SK-N-SH (cell line): ENCODE results near the gene CDK6. TPM values are rescaled to one million over a fixed set of nuclear protein-coding genes. Genes with fewer than 3 reads are reported as not detected.

Experiments
- EP300 ChIP-seq, 2 experiments: IDR thresholded peaks; 2 replicates each; pipeline versions ENCODE4 v1.4.0 to v1.6.1; 2012; ENCODE audit warnings: borderline replicate concordance in 1 of 2, low read depth in 1 of 2, low read length in 1 of 2
- FOXJ3 ChIP-seq: sonication (generic); formaldehyde crosslinking; IDR thresholded peaks from 2 replicates; pipeline ENCODE4 v1.5.1; 2020; ENCODE audit warnings: mild to moderate bottlenecking, missing genetic modification reagents
- GABPA ChIP-seq: IDR thresholded peaks from 2 replicates; pipeline ENCODE4 v1.4.0; 2012; ENCODE audit warnings: low read depth, mild to moderate bottlenecking
- MEF2A ChIP-seq: IDR thresholded peaks from 2 replicates; pipeline ENCODE4 v1.4.0; 2012; ENCODE audit warnings: low read depth, borderline replicate concordance
- NFIC ChIP-seq: IDR thresholded peaks from 2 replicates; pipeline ENCODE4 v1.4.0; 2012; ENCODE audit warnings: borderline replicate concordance
- NRF1 ChIP-seq: IDR thresholded peaks from 2 replicates; pipeline ENCODE4 v1.6.1; 2012; ENCODE audit warnings: low read depth, mild to moderate bottlenecking, low read length
- POLR2AphosphoS5 ChIP-seq: IDR thresholded peaks from 2 replicates; pipeline ENCODE4 v1.6.1; 2012; ENCODE audit warnings: low read depth, low read length
- RAD21 ChIP-seq: IDR thresholded peaks from 2 replicates; pipeline ENCODE4 v1.6.1; 2012; ENCODE audit warnings: mild to moderate bottlenecking, low read length
- RCOR1 ChIP-seq: fragments of 150-350 bp; IDR thresholded peaks from 2 replicates; pipeline ENCODE4 v1.6.1; 2017; ENCODE audit warnings: antibody characterized with exemption, low read length
- RFX5 ChIP-seq: IDR thresholded peaks from 2 replicates; pipeline ENCODE4 v1.6.1; 2012; ENCODE audit warnings: mild to moderate bottlenecking, improper control_type of control experiment, low read length
- RXRA ChIP-seq: IDR thresholded peaks from 2 replicates; pipeline ENCODE4 v1.4.0; 2012; ENCODE audit warnings: low read depth, mild to moderate bottlenecking, borderline replicate concordance
- SIN3A ChIP-seq: IDR thresholded peaks from 2 replicates; pipeline ENCODE4 v1.6.1; 2012; ENCODE audit warnings: low read depth, mild to moderate bottlenecking, low read length, moderate library complexity, borderline replicate concordance
- SMC3 ChIP-seq: IDR thresholded peaks from 2 replicates; pipeline ENCODE4 v1.6.1; 2012; ENCODE audit warnings: low read depth, low read length, improper control_type of control experiment
- TAF1 ChIP-seq: IDR thresholded peaks from 2 replicates; pipeline ENCODE4 v1.6.1; 2012; ENCODE audit warnings: low read depth, mild to moderate bottlenecking, low read length, moderate library complexity, borderline replicate concordance
- TCF12 ChIP-seq: IDR thresholded peaks from 2 replicates; pipeline ENCODE4 v1.4.0; 2012
- TEAD4 ChIP-seq: IDR thresholded peaks from 2 replicates; pipeline ENCODE4 v1.4.0; 2012; ENCODE audit warnings: mild to moderate bottlenecking, borderline replicate concordance; ENCODE audit not compliant: insufficient read depth
- YY1 ChIP-seq: IDR thresholded peaks from 2 replicates; pipeline ENCODE4 v1.4.0; 2012; ENCODE audit warnings: low read depth, mild to moderate bottlenecking
- polyA plus RNA-seq, 3 experiments: library from polyadenylated mRNA; depleted of rRNA; stranded (reverse); fragments of >200 nt; gene quantifications; 2 replicates each; pipeline ENCODE4 v1.2.3, GENCODE V29; 2012
- TF ChIP-seq, protein P1 (sequence below): IDR thresholded peaks from 2 replicates; pipeline ENCODE4 v1.4.0; 2012; ENCODE audit warnings: low read depth, borderline replicate concordance
- TF ChIP-seq, protein P2 (sequence below): fragments of 150-350 bp; IDR thresholded peaks from 2 replicates; pipeline ENCODE4 v1.6.1; 2017; ENCODE audit warnings: antibody characterized with exemption, low read length, low read depth, borderline replicate concordance
- TF ChIP-seq, protein P3 (sequence below): IDR thresholded peaks from 2 replicates; pipeline ENCODE4 v1.6.1; 2012; ENCODE audit warnings: mild to moderate bottlenecking, low read depth, low read length, moderate library complexity
- TF ChIP-seq, protein P4 (sequence below): IDR thresholded peaks from 2 replicates; pipeline ENCODE4 v1.4.0; 2012; ENCODE audit warnings: low read depth

Gene CDK6
- polyA plus RNA-seq, 1 of the 3 experiments (the other 2 are of a cell fraction) = 30.3 TPM

DNA sequence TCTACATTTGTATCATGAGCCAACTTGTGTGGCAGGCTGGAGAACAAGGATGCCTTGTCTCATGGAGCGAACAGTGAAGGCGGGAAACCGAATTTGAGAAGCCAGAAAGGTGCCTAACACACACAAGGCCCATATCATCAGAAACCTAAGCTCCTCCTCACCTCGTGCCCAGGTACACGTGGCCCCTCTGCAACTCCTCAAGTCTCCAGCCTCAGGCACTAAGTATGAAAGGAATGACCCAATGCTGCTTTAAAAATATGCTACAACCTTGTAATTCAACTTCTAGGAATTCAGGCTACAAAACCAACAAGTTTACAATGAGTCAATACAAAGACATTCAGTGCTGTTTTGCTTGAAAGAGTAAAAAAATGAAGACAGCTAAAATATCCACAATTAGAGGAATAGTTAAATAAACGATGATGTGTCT lies 95.7 kb downstream of the CDK6 start (continued):
- TF ChIP-seq RXRA (peak; percentile 75; the same call in 1 of the 2 replicates), YY1 (no peak), MEF2A (peak; percentile 76; the same call in 1 of the 2 replicates), SMC3 (no peak), POLR2AphosphoS5 (peak; percentile 82; the same call in 1 of the 2 replicates), EP300 (IDR thresholded peaks at IDR 0.05; ENCODE audit: borderline replicate concordance in 1 of 2, low read depth in 1 of 2, low read length in 1 of 2) (peak; percentile 25 to 87; a peak in 1 of 4 replicates), GABPA (no peak), NRF1 (no peak), TEAD4 (peak; percentile 96), SIN3A (peak; percentile 57; the same call in 1 of the 2 replicates), FOXJ3 (CRISPR knock-in tag) (no peak), NFIC (peak; percentile 72; the same call in 1 of the 2 replicates), RCOR1 (no peak), RFX5 (no peak), RAD21 (no peak), TCF12 (peak; percentile 93), TAF1 (no peak)
- TF ChIP-seq, protein P1, sequence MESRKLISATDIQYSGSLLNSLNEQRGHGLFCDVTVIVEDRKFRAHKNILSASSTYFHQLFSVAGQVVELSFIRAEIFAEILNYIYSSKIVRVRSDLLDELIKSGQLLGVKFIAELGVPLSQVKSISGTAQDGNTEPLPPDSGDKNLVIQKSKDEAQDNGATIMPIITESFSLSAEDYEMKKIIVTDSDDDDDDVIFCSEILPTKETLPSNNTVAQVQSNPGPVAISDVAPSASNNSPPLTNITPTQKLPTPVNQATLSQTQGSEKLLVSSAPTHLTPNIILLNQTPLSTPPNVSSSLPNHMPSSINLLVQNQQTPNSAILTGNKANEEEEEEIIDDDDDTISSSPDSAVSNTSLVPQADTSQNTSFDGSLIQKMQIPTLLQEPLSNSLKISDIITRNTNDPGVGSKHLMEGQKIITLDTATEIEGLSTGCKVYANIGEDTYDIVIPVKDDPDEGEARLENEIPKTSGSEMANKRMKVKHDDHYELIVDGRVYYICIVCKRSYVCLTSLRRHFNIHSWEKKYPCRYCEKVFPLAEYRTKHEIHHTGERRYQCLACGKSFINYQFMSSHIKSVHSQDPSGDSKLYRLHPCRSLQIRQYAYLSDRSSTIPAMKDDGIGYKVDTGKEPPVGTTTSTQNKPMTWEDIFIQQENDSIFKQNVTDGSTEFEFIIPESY = peak; percentile 70; the same call in 1 of the 2 replicates
- TF ChIP-seq, protein P2, sequence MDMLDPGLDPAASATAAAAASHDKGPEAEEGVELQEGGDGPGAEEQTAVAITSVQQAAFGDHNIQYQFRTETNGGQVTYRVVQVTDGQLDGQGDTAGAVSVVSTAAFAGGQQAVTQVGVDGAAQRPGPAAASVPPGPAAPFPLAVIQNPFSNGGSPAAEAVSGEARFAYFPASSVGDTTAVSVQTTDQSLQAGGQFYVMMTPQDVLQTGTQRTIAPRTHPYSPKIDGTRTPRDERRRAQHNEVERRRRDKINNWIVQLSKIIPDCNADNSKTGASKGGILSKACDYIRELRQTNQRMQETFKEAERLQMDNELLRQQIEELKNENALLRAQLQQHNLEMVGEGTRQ = no peak
- TF ChIP-seq, protein P3, sequence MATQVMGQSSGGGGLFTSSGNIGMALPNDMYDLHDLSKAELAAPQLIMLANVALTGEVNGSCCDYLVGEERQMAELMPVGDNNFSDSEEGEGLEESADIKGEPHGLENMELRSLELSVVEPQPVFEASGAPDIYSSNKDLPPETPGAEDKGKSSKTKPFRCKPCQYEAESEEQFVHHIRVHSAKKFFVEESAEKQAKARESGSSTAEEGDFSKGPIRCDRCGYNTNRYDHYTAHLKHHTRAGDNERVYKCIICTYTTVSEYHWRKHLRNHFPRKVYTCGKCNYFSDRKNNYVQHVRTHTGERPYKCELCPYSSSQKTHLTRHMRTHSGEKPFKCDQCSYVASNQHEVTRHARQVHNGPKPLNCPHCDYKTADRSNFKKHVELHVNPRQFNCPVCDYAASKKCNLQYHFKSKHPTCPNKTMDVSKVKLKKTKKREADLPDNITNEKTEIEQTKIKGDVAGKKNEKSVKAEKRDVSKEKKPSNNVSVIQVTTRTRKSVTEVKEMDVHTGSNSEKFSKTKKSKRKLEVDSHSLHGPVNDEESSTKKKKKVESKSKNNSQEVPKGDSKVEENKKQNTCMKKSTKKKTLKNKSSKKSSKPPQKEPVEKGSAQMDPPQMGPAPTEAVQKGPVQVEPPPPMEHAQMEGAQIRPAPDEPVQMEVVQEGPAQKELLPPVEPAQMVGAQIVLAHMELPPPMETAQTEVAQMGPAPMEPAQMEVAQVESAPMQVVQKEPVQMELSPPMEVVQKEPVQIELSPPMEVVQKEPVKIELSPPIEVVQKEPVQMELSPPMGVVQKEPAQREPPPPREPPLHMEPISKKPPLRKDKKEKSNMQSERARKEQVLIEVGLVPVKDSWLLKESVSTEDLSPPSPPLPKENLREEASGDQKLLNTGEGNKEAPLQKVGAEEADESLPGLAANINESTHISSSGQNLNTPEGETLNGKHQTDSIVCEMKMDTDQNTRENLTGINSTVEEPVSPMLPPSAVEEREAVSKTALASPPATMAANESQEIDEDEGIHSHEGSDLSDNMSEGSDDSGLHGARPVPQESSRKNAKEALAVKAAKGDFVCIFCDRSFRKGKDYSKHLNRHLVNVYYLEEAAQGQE = no peak
- TF ChIP-seq, protein P4, sequence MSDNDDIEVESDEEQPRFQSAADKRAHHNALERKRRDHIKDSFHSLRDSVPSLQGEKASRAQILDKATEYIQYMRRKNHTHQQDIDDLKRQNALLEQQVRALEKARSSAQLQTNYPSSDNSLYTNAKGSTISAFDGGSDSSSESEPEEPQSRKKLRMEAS = peak; percentile 99
